Activated gamma-delta T cell treated with anti-CD3 and anti-CD28 coated beads, Interleukin-2, amount 50 U/mL, for 16 hours (primary cell): ENCODE results near the gene COX6B2.
A peak's percentile ranks its signal among the peaks of the same experiment; 100 is the strongest.
"Not testable (repeated sequence)": the region's sequence is repeated elsewhere in the genome, so short reads cannot be mapped to it uniquely, and the experiment has no call there.

Experiments used
- DNase-seq: peaks from one replicate; pipeline ENCODE4 v3.0.0-alpha.2; 2020; ENCODE audit warnings: low read depth

Gene COX6B2

DNA sequence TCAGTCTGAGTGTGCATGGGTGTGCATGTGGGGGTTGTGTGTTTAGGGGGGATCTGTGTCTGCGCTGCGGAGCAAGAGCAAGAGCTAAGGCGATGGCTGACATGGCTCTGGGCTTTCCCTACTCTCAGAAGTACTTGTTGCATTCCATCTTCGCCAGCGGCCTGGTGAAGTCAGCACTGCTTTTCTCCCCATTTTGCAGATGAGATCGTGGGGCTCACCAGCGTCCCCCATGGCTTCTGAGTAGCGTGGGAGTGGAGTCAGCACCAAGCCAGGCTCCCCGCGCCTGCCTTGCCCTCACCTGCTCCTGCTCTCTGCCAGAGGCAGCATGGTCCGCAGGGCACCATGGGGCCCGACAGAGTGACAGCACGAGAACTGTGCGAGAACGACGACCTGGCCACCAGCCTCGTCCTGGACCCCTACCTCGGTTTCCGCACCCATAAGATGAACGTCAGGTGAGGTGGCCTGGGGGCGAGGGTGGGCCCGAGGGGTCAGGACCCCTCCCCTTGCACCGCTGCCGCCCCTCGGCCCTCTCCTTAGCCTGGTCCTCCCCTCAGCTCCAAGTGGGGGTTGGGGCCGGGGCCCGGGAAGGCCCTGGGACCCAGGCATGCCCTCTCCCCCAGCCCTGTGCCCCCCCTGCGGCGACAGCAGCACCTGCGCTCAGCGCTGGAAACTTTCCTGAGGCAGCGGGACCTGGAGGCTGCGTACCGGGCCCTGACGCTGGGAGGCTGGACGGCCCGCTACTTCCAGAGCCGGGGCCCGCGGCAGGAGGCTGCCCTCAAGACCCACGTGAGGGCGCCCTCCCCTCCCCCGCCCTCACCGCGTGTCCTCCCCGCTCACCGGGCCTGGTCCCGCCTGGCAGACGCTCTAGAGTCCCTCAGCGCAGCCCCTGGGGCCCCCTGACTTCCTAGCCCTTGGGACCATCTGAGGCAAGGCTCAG is 12.7 kb downstream of the COX6B2 start:
- DNase-seq: no peak

DNA sequence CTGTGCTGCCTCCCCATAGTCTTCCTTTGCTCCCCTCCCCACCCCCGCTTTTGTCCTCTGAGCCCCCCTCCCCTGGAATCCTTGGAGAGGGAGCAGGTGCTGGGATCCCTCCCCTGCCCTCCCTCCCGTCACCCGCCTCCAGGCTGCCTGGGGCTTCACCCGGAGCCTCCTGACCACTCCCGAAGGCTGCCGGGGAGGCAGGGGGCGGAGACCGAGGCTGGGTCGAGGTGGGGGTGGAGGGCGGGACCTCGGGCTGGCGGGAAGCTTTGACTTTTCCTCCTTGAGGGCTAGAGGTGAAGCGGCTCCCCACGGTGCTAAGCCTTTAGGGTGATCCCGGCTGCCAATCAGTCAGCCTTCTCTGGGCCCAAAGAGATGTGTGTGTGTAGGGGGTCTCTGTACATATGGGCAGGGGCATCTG is 13.3 kb downstream of the COX6B2 start:
- peak; percentile 20 for DNase-seq

DNA sequence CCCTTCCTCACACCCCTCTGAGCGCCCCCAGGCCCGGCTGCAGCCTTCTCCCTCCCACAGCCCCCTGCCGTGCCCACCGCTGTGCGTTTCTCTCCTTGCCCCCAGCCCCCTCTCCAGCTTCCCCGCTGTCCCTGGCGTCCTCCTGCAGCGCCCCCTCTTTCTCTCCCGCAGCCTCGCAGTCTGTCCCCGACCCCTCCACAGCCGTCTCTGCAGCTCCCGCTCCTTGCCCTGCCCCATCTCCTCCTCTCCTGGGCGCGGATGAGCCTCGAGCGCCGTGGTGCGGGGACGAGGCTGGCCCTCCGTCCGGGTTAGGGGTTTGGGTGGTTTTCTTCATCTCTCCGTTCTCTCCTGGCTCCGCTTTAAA is 13.8 kb downstream of the COX6B2 start:
- DNase-seq: no peak

DNA sequence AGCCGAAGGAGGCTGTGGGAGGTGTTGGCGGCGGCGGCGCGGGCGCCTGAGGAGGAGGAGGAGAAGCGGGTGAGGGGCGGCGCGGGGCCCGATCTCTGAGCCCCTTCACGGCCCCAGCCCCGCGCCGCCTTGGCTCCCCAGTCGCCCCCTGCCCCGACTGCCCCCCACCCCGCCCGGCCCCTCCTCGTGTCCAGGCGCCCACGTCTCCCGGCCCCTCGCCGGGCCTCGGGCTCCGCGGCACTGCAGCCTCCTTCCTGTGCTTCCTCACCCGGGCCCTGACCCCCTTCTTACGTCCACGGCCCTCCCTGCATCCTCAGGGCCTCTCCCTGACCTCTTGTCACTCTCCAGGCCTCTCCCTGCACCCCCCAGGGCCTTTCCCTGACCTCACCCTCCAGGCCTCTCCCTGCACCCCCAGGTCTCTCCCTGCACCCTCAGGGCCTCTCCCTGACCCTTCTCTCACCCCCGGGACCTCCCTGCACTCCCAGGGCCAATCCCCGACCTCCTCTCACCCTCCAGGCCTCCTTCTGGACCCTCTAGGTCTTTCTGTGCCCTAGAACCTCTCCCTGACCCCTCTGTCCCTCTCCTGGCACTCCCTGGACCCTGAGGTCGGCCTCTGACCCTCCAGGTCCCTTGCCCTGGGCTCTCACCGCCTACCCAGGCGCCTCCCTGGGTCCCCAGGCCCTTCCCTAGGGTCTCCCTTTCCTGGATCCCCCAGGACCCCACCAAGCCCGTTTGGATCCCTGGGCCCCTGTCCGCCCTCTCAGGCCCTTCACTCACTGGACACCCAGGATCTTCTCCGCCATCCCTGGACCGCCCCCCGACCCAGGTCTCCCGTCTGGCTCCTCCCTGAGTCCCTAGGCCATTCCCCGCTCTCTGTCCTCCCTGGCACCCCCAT is 14.4 kb downstream of the COX6B2 start:
- no peak for DNase-seq

DNA sequence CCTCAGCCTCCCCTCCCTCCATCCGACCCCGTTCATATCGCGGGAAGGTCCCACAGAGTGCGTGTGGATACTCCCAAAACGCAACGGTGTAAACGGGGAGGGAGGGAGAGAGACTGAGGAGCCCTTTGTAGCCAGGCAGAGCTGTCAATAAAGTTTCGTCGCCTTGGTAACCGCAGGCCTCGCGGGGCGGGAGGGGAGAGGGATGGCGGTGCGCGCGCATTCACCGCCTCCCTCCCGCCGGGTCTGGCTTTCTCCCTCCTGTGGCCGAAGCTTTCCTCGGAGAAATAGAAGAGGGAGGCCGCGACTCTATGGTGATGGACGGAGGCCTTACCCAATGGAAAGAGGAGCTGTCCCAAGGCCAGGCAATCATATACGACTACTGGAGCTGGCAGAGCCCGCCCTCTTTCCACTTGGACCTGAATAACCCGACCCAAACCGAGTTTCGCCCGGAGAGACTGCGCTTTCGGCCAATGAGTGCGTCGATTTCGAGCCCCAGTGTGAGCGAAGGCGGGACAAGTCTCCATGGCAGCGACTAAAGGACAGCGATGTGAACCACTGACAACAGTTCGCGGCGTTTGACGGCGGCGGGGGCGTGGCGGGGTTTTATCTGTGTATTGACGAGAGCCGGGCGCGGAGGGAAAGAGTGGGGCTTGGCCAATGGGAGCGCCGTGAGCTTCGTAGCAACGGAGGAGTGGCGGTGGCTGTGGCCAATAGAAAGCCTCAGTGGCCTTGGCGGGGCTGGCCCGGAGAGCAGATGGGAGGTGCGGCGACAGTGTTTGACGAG is 15.2 kb downstream of the COX6B2 start, which contains the start of gene KMT5C:
TSS of gene KMT5C (plus strand) at position 772 of the 784 bp plus-strand sequence. CDS start 2,061 bp downstream, outside the sequence.
- peak; percentile 100 for DNase-seq

DNA sequence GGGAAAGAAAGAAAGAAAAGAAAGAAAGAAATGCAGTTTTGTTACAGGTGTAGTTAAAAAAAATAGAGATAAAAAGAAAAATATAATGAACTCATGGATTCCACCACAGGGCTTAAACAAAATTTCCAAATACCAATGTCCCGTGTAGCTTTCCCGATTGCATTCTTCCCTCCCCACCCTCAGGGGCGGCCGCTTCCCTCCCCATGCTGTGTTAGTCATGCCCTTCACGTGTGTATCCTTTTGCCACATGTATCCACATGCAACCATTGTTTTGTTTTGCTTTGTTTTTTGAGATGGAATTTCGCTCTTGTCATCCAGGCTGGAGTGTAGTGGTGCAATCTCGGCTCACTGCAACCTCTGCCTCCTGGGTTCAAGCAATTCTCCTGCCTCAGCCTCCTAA is 18.4 kb downstream of the COX6B2 start:
- DNase-seq: no peak

DNA sequence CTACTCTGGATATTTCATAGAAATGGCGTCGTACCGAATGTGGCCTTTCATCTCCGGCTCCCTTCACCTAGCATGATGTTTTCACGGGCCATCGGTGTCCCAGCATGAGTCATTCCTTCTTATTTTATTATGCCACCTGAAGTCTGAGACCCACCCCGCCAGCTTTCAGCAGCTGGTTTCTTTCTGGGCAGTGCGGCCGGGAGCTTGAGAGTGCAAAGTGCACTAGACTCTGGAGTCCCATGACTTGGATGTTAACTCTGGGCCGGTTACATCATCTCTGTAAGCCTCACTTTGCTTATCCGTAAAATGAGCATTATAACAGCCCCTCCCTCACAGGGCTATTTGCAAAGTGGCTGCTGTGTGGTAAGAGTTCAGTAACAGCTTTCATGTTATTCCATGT is 20.6 kb downstream of the COX6B2 start:
- no peak for DNase-seq

DNA sequence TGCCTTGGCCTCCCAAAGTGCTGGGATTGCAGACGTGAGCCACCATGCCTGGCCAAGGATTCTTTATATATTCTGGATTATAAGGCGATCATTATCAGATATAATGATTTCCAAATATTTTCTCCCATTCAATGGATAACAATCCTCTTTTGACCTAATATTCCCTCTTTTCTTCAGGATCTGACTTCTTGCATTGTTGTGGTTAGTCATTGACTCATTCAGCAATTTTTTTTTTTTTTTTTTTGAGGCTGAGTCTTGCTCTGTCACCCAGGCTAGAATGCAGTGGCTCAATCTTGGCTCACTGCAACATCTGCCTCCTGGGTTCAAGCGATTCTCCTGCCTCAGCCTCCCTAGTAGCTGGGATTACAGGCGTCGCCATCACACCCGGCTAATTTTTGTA is 24.7 kb downstream of the COX6B2 start:
- DNase-seq: not testable (repeated sequence)

DNA sequence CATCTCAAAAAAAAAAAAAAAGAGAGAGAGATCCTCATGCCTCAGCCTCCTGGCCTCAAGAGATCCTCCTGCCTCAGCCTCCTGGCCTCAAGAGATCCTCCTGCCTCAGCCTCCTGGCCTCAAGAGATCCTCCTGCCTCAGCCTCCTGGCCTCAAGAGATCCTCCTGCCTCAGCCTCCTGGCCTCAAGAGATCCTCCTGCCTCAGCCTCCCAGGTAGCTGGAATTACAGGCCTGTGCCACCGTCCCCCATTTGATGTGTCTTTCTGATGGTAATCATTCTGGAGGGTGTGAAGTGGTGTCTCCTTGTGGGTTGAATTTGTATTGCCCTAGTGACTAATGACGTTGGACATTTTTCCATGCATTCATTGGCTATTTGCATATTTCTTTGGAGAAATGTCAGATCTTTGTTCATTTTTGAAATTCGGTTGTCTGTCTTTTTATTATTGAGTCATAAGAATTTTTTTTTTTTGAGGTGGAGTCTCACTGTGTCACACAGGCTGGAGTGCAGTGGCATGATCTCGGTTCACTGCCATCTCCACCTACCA is 25.7 kb downstream of the COX6B2 start:
- not testable (repeated sequence) for DNase-seq

DNA sequence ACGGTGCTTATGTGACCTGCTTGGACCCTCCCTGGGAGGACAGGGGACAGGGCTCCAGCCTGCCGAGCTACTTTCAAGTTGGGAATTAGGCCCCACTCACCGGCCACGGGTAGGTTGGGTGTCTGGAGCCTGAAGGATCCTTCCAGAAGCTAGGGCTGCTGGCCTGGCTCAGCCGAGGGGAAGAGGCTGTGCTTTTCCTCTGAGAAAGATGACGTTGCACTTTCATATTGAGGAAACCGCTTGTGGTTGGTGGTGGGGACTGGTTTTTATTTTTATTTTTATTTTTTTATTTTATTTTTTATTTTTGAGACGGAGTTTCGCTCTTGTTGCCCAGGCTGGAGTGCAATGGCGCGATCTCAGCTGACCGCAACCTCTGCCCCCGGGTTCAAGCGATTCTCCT is 29.3 kb downstream of the COX6B2 start, which contains the start of gene TMEM150B:
TSS of gene TMEM150B (minus strand) at position 170 of the 400 bp plus-strand sequence. CDS start 4,305 bp downstream, outside the sequence.
- no peak for DNase-seq

DNA sequence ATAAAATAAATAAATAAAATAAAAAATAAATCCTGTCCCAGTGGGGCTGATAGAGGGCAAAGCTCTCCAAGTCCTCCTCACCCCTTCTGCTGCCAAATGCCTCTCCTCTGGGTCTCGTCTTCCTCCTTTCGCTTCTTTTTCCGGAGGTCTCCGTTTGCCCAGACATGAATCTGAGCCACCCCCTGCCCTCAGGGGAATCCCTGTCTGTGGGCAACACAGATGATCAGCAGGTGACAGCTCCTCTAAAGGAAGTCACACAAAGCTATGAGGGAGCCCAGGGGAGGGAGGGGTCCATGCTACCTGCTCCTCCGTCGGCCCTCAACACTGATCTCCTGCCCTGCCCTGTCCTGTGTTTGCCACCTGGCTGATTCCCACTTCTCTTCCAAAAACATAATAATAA is 29.9 kb downstream of the COX6B2 start:
- DNase-seq: no peak

DNA sequence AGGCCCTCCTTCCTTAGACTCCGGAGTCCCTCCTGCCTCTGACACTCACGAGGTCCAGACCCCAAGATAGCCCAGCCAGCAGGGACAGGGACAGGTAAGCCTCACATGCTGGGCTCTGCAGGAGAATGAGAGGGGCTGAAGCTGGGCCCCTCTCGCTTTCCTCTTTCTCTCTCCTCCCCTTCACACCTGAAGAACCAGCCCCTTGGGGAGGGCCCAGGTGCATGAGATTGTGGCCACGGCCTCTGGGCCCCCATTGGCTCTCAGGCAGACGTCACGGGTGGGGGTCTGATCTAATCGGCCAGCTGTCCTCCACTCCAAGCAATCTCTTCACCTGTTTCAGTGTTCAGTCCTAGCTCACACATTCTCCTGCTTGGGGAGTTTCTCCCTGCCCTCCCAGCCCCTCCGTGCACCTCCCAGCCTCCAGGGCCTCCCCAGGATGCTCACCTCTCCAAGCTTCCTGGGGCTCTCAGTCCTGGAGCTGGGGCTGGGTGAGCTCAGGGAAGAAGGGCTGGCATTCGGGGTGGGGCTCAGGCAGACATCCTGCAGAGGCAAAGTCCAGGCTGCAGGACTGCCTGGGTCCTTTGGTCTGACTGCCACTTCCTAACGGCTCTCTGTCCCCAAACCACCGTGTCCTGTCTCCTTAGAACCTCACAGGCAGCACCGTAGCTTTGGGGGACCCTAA is 32.2 kb downstream of the COX6B2 start:
- no peak for DNase-seq

DNA sequence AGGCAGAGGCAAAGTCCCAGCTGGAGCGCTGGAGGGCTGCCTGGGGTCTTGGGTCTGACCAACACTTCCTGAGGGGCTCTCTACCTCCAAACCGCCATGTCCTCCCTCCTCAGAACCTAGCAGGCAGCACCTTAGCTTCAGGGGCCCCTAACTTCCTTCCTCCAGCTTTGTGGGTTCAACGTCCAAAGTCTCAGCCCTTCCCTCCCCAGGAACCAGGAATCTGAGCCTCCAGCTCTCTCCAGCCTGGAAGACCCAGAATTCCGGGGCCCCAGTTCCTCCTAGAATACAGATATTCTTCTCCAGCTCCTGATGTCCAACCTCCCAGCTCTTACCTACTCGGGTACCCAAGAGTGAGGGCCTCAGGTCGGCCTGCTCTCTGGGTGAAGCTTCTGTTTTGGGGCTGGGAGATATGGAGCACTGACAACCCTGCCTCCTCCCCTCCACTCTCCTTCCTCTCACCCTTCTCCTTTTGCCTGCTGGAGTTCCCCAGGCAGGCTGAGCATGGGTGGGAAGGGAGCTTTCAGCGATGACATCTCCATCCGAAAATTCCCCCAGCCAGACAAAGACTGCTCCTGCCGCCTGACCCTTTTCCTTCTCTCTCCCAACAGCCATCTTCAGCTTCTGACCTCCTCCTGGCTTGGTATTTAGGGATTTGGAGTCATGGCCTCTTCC is 32.9 kb downstream of the COX6B2 start:
- DNase-seq: no peak

DNA sequence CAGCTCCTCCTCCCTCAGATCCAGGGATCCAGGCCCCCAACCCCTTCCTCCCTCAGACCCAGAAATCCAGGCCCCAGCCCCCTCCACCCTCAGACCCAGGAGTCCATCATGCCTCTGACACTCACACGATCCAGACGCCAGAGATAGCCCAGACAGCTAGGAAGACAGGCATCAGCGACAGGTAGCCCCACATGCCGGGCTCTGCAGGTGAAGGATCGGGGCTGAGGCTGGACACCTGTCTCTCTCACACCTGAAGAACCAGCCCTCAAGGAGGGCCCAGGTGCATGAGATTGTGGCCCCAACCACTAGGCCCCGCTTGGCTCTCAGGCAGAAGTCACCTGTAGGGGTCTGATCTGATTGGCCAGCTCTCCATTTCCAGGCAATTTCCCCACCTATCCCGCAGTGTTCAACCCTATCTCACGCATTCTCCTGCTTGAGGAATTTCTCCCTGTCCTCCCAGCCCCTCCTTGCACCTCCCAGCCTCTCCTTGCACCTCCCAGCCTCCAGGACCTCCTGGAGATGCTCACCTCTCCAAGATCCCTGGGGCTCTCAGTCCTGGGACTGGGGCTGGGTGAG is 33.6 kb downstream of the COX6B2 start:
- DNase-seq: no peak

DNA sequence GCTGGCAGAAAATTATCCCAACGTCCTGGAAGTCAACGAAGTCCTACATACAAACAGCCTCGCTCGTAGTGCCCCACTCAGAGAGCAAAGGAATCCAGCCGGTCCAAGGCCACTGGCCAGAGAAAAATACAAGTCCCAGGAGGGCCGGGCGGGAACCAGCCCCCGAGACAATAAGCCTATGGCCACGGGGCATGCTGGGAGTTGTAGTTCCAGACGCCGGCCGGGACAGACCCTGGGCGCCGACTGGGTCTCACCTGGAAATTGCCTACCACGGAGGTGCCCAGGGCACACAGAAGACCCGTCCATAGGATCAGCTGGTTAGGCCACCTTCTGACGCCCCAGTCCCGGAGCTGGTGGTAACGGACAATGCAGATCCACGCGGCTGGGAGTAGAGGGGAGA is 34.7 kb downstream of the COX6B2 start:
- no peak for DNase-seq

DNA sequence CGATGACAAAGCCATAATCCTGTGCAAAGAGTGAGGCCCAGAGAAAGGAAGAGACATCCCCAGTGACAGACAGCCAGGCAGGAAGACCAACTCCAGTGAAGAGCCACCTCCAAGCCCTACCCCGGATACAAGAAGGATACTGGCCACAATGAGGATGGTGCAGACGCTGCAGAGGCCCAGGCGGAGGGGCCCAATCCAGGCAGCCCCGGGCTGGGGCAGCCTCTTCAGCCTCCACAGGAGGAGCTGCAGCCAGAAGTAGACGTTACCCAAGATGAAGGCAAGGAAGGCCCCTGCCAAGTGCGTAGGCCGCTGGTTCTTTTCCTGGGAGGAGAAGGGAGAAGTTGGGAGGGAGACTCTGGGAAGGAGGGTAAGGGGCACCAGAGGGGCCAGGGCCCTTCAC is 37.9 kb downstream of the COX6B2 start:
- no peak for DNase-seq

DNA sequence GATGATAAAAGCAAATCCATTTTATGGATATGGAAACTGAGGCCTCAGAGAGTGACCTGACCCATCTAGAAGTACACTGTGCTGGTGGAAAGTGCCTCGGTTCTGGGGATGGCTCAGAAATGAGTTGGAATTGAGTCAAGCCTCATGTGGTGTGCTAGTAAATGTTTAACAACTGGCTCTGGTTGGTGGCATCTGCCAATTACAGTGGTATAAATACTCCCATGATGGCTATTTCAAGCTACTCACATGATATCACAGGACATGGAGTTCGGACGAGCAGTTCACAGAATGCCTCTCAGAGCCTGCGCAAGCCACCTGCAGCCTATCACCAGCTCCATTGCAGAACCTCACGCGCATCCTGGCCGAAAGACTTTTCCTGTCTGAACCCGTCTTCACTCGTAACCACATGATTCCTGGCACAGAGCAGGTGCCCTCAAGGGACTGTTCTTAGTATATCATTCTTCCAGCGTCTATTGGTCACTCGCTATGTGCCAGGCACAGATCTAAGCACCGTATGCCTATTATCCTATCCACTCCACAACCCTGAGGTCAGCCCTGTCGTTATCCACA is 38.5 kb downstream of the COX6B2 start:
- DNase-seq: no peak

DNA sequence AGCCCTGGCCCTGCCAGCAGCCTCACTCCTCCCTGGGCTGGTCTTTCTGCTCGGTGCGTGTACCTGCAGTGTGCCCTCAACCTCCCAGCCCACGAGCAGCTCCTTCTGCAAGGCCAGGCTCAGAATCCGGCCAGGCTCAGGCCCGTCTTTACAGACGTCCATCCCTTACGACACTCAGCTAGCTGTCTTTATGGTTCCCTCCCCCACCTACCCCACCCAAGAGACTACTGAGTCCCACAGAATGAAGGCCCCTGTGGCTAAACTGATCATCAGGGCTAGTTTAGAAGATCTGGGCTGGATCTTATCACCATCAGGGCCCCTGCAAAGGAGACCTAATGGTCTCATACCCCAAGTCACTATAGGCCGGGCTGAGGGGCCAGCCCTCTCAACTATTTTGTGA is 40.1 kb downstream of the COX6B2 start:
- no peak for DNase-seq

DNA sequence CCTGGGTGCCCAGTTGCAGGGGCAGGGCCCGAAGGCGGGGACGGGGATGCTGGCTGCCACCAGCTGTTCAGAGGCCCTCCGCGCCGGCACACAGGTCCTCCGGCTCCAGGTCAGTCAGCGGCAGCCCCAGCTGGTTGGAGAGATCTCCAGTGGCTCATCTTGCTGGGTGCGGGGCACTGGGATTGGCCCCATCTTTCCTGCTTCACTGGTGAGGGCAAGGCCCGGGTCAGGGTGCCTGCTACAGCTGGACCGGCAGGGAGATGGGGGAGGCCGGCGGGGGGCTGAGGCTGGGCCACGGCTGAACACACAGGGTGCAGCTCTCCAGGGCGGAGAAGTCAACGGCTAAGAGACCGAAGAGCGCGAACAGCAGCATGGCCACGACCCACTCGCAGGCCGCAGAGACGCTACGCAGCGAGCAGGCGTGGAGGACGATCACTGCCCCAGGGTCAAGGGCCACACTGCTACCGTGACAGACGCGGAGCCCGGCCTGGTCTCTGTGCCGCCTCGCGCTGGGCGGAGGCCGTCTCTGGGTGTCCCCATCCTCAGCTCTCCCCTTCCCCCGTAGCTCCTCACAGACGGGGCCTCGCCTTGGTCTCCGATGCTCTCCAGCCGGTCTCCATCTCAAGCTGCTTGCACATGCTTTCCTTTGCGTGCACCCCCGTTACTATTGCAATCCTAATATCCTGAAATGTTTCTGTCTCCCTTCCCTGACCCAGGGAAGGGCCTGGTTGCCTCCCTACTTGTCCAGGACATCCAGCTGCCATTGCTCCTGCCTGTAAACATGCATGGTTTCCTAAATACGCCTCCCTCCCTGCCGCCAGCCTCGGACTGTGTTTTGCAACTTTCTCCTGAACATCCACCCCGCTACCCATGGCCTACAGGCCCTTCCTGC is 41.7 kb downstream of the COX6B2 start:
- no peak for DNase-seq
